ENCODE measurements around the gene RSPH4A.
A peak's percentile ranks its signal among the peaks of the same experiment; 100 is the strongest.

- TF ChIP-seq CTCF (IDR thresholded peaks at IDR 0.05) (no peak), POLR2A (IDR thresholded peaks at IDR 0.05; ENCODE audit: low read depth) (no peak), POLR2AphosphoS5 (IDR thresholded peaks at IDR 0.05) (peak in 1 of 2 donors; percentile 6), EP300 (IDR thresholded peaks at IDR 0.05) (no peak)
Measured at GRCh38 chr6:116631379-116631990, 15.2 kb downstream of the RSPH4A start.
